ENCODE measurements around the gene DDHD1.

DNA sequence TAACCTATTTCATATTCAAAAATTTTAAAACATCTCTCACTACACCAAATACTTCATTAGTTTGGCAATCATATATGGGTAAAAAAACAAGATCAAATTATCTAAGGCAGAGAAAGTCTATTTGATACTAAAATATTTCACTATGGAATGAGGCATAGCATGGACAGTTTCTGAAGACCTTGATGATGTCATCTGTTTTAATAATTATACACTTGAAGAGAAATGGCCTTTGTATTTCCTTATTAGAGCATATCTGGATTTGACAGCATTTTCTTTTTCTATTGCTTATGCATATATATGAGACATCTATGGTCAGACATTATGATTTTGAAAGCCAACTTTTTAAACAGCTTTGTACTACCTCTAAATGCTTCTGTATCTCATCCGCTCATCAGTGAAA is 88.6 kb downstream of the DDHD1 start:
- TF ChIP-seq, protein P1, sequence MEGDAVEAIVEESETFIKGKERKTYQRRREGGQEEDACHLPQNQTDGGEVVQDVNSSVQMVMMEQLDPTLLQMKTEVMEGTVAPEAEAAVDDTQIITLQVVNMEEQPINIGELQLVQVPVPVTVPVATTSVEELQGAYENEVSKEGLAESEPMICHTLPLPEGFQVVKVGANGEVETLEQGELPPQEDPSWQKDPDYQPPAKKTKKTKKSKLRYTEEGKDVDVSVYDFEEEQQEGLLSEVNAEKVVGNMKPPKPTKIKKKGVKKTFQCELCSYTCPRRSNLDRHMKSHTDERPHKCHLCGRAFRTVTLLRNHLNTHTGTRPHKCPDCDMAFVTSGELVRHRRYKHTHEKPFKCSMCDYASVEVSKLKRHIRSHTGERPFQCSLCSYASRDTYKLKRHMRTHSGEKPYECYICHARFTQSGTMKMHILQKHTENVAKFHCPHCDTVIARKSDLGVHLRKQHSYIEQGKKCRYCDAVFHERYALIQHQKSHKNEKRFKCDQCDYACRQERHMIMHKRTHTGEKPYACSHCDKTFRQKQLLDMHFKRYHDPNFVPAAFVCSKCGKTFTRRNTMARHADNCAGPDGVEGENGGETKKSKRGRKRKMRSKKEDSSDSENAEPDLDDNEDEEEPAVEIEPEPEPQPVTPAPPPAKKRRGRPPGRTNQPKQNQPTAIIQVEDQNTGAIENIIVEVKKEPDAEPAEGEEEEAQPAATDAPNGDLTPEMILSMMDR (IDR thresholded peaks at IDR 0.05; ENCODE audit: insufficient read depth, low read length, poor library complexity, severe bottlenecking) = no peak
- TF ChIP-seq EZH2phosphoT487 (conservative IDR thresholded peaks at IDR 0.05; ENCODE audit: low read length) = no peak
